WI38 (cell line): ENCODE results near the gene CFAP251.
A peak's percentile ranks its signal among the peaks of the same experiment; 100 is the strongest.
"Not testable (repeated sequence)": the region's sequence is repeated elsewhere in the genome, so short reads cannot be mapped to it uniquely, and the experiment has no call there.

ENCODE experiments used
- H3K4me3 ChIP-seq: 2 replicates; pipeline ENCODE4 v1.5.1; 2011; ENCODE audit warnings: low read depth, mild to moderate bottlenecking, control low read depth, low read length
- TF ChIP-seq, protein P1 (sequence below): IDR thresholded peaks from 2 replicates; pipeline ENCODE4 v1.5.1; 2012; ENCODE audit warnings: low read depth, mild to moderate bottlenecking, control low read depth, low read length

The CFAP251 gene

DNA sequence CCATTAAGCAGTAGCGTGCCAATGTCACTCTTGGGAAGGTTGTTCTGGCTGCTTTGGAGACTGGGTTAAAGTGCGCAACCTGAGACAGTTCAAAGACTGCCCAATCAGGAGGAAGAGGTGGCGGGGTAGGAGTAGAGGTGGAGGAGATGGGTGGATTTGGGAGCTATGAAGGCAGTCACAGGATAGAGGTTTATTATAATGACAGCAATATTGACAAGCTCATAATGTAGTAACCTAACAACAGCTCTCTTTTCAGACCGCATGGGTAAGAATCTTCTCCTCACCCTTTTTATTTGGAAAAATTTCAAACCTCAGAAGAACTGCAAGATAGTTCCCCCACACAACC, 35.1 kb upstream of the CFAP251 start:
- no peak overlapping the region for H3K4me3 ChIP-seq
- TF ChIP-seq, protein P1, sequence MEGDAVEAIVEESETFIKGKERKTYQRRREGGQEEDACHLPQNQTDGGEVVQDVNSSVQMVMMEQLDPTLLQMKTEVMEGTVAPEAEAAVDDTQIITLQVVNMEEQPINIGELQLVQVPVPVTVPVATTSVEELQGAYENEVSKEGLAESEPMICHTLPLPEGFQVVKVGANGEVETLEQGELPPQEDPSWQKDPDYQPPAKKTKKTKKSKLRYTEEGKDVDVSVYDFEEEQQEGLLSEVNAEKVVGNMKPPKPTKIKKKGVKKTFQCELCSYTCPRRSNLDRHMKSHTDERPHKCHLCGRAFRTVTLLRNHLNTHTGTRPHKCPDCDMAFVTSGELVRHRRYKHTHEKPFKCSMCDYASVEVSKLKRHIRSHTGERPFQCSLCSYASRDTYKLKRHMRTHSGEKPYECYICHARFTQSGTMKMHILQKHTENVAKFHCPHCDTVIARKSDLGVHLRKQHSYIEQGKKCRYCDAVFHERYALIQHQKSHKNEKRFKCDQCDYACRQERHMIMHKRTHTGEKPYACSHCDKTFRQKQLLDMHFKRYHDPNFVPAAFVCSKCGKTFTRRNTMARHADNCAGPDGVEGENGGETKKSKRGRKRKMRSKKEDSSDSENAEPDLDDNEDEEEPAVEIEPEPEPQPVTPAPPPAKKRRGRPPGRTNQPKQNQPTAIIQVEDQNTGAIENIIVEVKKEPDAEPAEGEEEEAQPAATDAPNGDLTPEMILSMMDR = no peak

GRCh38 chr12:121885129-121885528, 33.3 kb upstream of the CFAP251 start:
- not testable (repeated sequence) for H3K4me3 ChIP-seq

GRCh38 chr12:121888083-121888477, 30.3 kb upstream of the CFAP251 start:
- TF ChIP-seq, protein P1 = no peak
- peak overlapping the region; percentile 92 for H3K4me3 ChIP-seq

- TF ChIP-seq, protein P1 = peak; percentile 77
- peak within 1 kb of the TSS; percentile 92 for H3K4me3 ChIP-seq
Measured at GRCh38 chr12:121888478-121889273, 29.7 kb upstream of the CFAP251 start, which contains the start of gene PSMD9. Gene PSMD9 (plus strand): TSS chr12:121888790. CDS start chr12:121888857, 67 bp downstream.

DNA sequence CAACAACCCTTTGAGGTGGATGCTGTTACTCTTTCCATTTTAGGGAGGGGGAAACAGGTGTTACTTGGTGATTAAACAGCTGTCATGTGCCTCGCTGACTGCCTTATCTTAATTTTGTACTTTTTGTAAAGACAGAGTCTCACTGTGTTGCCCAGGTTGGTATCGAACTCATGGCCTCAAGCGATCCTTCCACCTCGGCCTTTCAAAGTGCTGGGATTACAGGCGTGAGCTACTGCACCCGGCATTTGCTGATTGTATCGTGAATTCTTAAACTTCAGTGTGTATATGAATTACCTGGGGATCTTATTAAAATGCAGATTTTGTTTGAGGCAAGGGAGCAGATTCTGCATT, 29.1 kb upstream of the CFAP251 start:
- TF ChIP-seq, protein P1 = no peak
- H3K4me3 ChIP-seq = peak overlapping the region; percentile 92

DNA sequence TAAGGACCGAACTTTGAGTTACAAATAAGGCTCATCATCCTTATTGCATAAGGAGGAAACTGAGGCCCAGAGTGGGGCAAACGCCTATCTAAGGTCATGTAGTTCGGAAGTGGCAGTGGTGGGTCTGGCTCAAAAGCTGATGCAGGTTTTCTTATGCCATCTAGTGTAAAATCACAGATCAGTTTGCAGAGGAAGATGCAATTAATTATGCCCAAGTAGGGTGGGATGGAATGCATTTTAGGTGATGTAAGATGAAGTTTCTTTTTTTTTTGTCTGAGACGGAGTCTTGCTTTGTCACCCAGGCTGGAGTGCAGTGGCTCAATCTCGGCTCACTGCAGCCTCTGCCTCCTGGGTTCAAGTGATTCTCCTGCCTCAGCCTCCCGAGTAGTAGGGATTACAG, 28.7 kb upstream of the CFAP251 start:
- peak overlapping the region; percentile 92 for H3K4me3 ChIP-seq

DNA sequence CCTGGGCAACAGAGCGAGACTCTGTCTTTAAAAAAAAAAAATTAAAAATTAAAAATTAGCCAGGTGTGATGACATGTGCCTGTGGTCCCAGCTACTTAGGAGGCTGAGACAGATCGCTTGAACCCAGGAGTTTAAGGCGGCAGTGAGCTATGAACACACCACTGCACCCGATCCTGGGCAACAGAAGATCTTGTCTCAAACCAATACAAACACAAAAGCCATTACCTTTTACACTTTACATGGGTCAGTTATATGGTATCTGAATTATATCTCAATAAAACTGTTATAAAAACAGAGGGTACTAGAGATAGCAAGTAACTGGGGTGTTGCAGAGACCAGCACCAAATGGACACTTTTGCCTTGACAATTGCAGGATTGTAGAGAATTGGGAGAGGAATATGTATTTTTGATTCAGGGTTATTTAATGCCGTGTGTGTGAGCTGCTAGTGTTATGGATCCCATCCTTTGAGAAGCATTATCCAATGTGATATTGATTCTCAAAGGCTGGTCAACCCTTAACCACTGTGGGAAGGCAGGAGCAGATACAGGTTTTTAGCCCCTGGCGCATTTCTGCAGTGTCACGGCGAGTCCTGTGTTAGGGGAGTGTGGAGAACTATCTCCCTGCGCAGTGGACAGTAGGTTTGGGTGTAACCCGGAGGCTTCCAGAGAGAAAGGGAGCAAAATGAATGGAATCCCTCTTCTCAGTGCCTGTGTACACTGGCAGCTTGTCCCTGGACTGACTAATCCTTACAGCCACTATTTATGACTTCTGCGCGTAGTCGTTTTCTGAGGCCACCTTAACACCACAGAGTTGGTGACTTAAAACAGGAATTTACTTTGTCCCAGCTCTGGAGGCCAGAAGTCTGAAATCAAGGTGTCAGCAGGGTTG, 25.5 kb upstream of the CFAP251 start:
- no peak overlapping the region for H3K4me3 ChIP-seq
- TF ChIP-seq, protein P1 = no peak

DNA sequence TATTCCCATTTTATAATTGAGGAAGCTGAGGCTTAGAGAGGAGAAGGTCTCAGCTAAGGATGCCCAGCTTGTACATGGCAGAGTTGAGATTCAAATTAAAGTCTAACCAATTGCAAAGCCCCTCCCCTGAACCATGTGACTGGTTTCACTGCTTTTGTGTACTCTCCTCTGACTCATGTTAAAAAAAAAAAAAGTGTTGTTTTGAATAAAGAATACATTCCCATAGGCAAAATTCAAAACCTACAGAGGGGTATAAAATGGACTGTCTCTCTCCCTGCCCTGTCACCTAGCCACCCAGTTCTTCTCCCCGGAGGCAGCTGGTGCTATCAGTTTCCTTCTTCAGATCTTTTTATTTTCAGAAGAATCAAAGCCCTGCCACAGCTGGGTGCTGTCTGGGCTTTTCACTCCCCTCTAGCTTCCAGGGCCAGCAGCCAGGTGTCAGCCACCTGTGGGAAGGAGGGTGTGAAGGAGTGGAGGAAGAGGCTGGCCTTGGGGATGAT, 24.4 kb upstream of the CFAP251 start:
- no peak overlapping the region for H3K4me3 ChIP-seq
- TF ChIP-seq, protein P1 = no peak
